SK-N-SH (cell line): ENCODE data around the gene SNX11. TPM values are rescaled to one million over a fixed set of nuclear protein-coding genes. Genes with fewer than 3 reads are reported as not detected.

ENCODE experiments used
- CTCF ChIA-PET: fragments of 300-600, 350-600 bp; formaldehyde crosslinking; extraction: SDS; loops from one replicate; lab custom pipeline; 2021; lab: Yijun Ruan, JAX
- POLR2A ChIA-PET: fragments of 350-600 bp; sonication (Branson Sonifier 250); formaldehyde crosslinking; extraction: SDS; loops from one replicate; lab custom pipeline; 2020; ENCODE audit warnings: antibody characterized with exemption, inconsistent platforms; lab: Yijun Ruan, JAX
- DNase-seq: peaks from one replicate; pipeline ENCODE4 v3.0.0; 2012
- H2AFZ ChIP-seq: fragments of 200-600 bp; sonication (generic); 2 replicates; pipeline ENCODE4 v1.8.1; 2016; ENCODE audit warnings: antibody characterized with exemption, mild to moderate bottlenecking, low read depth
- H3F3A ChIP-seq: fragments of 200-600 bp; sonication (generic); replicated peaks from 2 replicates; pipeline ENCODE3; 2016; ENCODE audit warnings: antibody characterized with exemption, mild to moderate bottlenecking; ENCODE audit not compliant: insufficient read depth
- H3K27ac ChIP-seq, 2 experiments: fragments of 200-500 bp in 1 of 2; fragments of 200-600 bp in 1 of 2; sonication (Bioruptor generic) in 1 of 2; sonication (generic), shearing (Covaris generic) in 1 of 2; 2 replicates each; pipeline versions ENCODE4 v1.5.1 to v1.6.1; 2014 to 2016; ENCODE audit warnings: low read depth in 2 of 2, inconsistent platforms in 1 of 2, low read length in 1 of 2, mild to moderate bottlenecking in 1 of 2, mixed read lengths in 1 of 2
- H3K27me3 ChIP-seq: fragments of 200-600 bp; sonication (generic), shearing (Covaris generic); 2 replicates; pipeline ENCODE4 v1.6.1; 2016; ENCODE audit warnings: mixed run types; ENCODE audit not compliant: insufficient read depth
- H3K36me3 ChIP-seq, 2 experiments: fragments of 200-500 bp in 1 of 2; fragments of 200-600 bp in 1 of 2; sonication (Bioruptor generic) in 1 of 2; sonication (generic) in 1 of 2; replicated peaks in 1 of 2; 2 replicates each; pipeline versions ENCODE3 to v1.5.1; 2014 to 2016; ENCODE audit warnings: low read length in 1 of 2, mild to moderate bottlenecking in 1 of 2; ENCODE audit not compliant: insufficient read depth in 2 of 2, control insufficient read depth in 1 of 2
- H3K4me1 ChIP-seq, 2 experiments: fragments of 200-500 bp in 1 of 2; fragments of 200-600 bp in 1 of 2; sonication (Bioruptor generic) in 1 of 2; sonication (generic), shearing (Covaris generic) in 1 of 2; 2 replicates each; pipeline versions ENCODE4 v1.5.1 to v1.6.1; 2014 to 2016; ENCODE audit warnings: low read depth in 1 of 2, low read length in 1 of 2, mixed run types in 1 of 2; ENCODE audit not compliant: insufficient read depth in 2 of 2, control insufficient read depth in 1 of 2
- H3K4me2 ChIP-seq: fragments of 200-600 bp; sonication (generic), shearing (Covaris generic); 2 replicates; pipeline ENCODE4 v1.6.1; 2017; ENCODE audit warnings: mixed run types
- H3K4me3 ChIP-seq, 2 experiments: fragments of 200-500 bp in 1 of 2; fragments of 200-600 bp in 1 of 2; sonication (Bioruptor generic) in 1 of 2; sonication (generic), shearing (Covaris generic) in 1 of 2; 2 replicates each; pipeline versions ENCODE4 v1.5.1 to v1.8.1; 2014 to 2016; ENCODE audit warnings: low read depth in 2 of 2, inconsistent platforms in 1 of 2, low read length in 1 of 2, mild to moderate bottlenecking in 1 of 2, mixed read lengths in 1 of 2, moderate library complexity in 1 of 2
- H3K79me2 ChIP-seq: fragments of 200-600 bp; sonication (generic); 2 replicates; pipeline ENCODE4 v1.8.1; 2017; ENCODE audit warnings: mild to moderate bottlenecking; ENCODE audit not compliant: insufficient read depth
- H3K9ac ChIP-seq: fragments of 200-600 bp; sonication (generic); 2 replicates; pipeline ENCODE4 v1.6.1; 2017; ENCODE audit warnings: mixed run types
- H3K9me2 ChIP-seq: fragments of 200-600 bp; sonication (generic); 2 replicates; pipeline ENCODE4 v1.6.1; 2017; ENCODE audit warnings: mixed run types
- H3K9me3 ChIP-seq: fragments of 200-600 bp; sonication (generic); 2 replicates; pipeline ENCODE4 v1.6.1; 2017; ENCODE audit warnings: mixed run types, mild to moderate bottlenecking, moderate library complexity
- H4K20me1 ChIP-seq: fragments of 200-600 bp; sonication (generic); 2 replicates; pipeline ENCODE4 v1.6.1; 2017; ENCODE audit warnings: mild to moderate bottlenecking, mixed run types; ENCODE audit not compliant: insufficient read depth
- CHD2 ChIP-seq: fragments of 150-350 bp; IDR thresholded peaks from 2 replicates; pipeline ENCODE4 v1.6.1; 2018; ENCODE audit warnings: low read length; ENCODE audit not compliant: partially characterized antibody
- CTCF ChIP-seq: fragments of 200-600 bp; sonication (generic); IDR thresholded peaks from 2 replicates; pipeline ENCODE4 v1.6.1; 2017; ENCODE audit warnings: antibody characterized with exemption, mild to moderate bottlenecking, moderate library complexity
- EP300 ChIP-seq, 2 experiments: IDR thresholded peaks; 2 replicates each; pipeline versions ENCODE4 v1.4.0 to v1.6.1; 2012; ENCODE audit warnings: borderline replicate concordance in 1 of 2, low read depth in 1 of 2, low read length in 1 of 2
- NRF1 ChIP-seq: IDR thresholded peaks from 2 replicates; pipeline ENCODE4 v1.6.1; 2012; ENCODE audit warnings: low read depth, mild to moderate bottlenecking, low read length
- POLR2AphosphoS5 ChIP-seq: IDR thresholded peaks from 2 replicates; pipeline ENCODE4 v1.6.1; 2012; ENCODE audit warnings: low read depth, low read length
- USF2 ChIP-seq: fragments of 150-350 bp; IDR thresholded peaks from 2 replicates; pipeline ENCODE4 v1.6.1; 2017; ENCODE audit warnings: antibody characterized with exemption, low read length, low read depth, borderline replicate concordance
- YY1 ChIP-seq: IDR thresholded peaks from 2 replicates; pipeline ENCODE4 v1.4.0; 2012; ENCODE audit warnings: low read depth, mild to moderate bottlenecking
- WGBS: methylation state at CpG from one replicate; pipeline ENCODE4 v1.1.6; 2017; ENCODE audit warnings: low lambda C conversion rate; 5-methylcytosine and 5-hydroxymethylcytosine counted together
- polyA plus RNA-seq, 3 experiments: library from polyadenylated mRNA; depleted of rRNA; stranded (reverse); fragments of >200 nt; gene quantifications; 2 replicates each; pipeline ENCODE4 v1.2.3, GENCODE V29; 2012
- TF ChIP-seq, protein P1 (sequence below): IDR thresholded peaks from 2 replicates; pipeline ENCODE4 v1.6.1; 2012; ENCODE audit warnings: mild to moderate bottlenecking, low read depth, low read length, moderate library complexity
- TF ChIP-seq, protein P2 (sequence below): IDR thresholded peaks from 2 replicates; pipeline ENCODE4; 2012

The SNX11 gene
- polyA plus RNA-seq, 1 of the 3 experiments (the other 2 are of a cell fraction): 19.0 TPM

DNA sequence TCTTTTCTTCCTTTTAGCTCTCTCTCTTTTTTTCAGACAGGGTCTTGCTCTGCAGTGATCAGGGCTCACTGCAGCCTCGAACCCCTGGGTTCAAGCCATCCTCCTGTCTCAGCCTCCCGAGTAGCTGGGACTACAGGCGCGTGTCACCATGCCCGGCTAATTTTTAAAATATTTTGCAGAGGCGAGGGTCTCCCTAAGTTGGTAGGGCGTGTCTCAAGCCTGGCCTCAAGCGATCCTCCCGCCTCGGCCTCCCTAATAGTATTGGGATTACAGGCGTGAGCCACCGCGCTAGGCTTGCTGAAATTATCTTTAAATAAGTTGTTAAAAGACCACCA, 797 bp upstream of the SNX11 start:
- Histone ChIP-seq H3K4me3 (peak overlapping the region; percentile 70 to 89), H2AFZ (peak overlapping the region; percentile 97), H3K27ac (peak overlapping the region; percentile 76 to 92; a peak in 3 of 4 replicates), H3K9ac (peak overlapping the region; percentile 79), H3K4me1 (peaks cover 4 to 7% of the 10 kb centered on the region in 2 experiments; a peak in 3 of 4 replicates), H3K4me2 (peak overlapping the region; percentile 89), H3F3A (peaks cover 19% of the 10 kb centered on the region), H3K27me3 (no peaks in the 10 kb centered on the region), H3K9me3 (no peaks in the 10 kb centered on the region), H3K79me2 (peaks cover 42% of the 10 kb centered on the region), H4K20me1 (no peaks in the 10 kb centered on the region), H3K9me2 (no peaks in the 10 kb centered on the region), H3K36me3 (no peaks in the 10 kb centered on the region)
- POLR2A ChIA-PET: interaction anchor here (1.4 kb wide), 1 partner anchor 9 kb away, joined by 4 read pairs; no protein-coding TSS in a partner anchor
- no peak for DNase-seq
- TF ChIP-seq USF2: no peak
- TF ChIP-seq, protein P1, sequence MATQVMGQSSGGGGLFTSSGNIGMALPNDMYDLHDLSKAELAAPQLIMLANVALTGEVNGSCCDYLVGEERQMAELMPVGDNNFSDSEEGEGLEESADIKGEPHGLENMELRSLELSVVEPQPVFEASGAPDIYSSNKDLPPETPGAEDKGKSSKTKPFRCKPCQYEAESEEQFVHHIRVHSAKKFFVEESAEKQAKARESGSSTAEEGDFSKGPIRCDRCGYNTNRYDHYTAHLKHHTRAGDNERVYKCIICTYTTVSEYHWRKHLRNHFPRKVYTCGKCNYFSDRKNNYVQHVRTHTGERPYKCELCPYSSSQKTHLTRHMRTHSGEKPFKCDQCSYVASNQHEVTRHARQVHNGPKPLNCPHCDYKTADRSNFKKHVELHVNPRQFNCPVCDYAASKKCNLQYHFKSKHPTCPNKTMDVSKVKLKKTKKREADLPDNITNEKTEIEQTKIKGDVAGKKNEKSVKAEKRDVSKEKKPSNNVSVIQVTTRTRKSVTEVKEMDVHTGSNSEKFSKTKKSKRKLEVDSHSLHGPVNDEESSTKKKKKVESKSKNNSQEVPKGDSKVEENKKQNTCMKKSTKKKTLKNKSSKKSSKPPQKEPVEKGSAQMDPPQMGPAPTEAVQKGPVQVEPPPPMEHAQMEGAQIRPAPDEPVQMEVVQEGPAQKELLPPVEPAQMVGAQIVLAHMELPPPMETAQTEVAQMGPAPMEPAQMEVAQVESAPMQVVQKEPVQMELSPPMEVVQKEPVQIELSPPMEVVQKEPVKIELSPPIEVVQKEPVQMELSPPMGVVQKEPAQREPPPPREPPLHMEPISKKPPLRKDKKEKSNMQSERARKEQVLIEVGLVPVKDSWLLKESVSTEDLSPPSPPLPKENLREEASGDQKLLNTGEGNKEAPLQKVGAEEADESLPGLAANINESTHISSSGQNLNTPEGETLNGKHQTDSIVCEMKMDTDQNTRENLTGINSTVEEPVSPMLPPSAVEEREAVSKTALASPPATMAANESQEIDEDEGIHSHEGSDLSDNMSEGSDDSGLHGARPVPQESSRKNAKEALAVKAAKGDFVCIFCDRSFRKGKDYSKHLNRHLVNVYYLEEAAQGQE: no peak
- no peak for TF ChIP-seq EP300 (IDR thresholded peaks at IDR 0.05; ENCODE audit: borderline replicate concordance in 1 of 2, low read depth in 1 of 2, low read length in 1 of 2)
- TF ChIP-seq YY1: no peak
- TF ChIP-seq POLR2AphosphoS5: no peak
- TF ChIP-seq CHD2: no peak
- TF ChIP-seq CTCF: no peak
- TF ChIP-seq NRF1: no peak
- TF ChIP-seq, protein P2, sequence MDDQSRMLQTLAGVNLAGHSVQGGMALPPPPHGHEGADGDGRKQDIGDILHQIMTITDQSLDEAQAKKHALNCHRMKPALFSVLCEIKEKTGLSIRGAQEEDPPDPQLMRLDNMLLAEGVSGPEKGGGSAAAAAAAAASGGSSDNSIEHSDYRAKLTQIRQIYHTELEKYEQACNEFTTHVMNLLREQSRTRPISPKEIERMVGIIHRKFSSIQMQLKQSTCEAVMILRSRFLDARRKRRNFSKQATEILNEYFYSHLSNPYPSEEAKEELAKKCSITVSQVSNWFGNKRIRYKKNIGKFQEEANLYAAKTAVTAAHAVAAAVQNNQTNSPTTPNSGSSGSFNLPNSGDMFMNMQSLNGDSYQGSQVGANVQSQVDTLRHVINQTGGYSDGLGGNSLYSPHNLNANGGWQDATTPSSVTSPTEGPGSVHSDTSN: no peak
- CTCF ChIA-PET: interaction anchor here (0.8 to 6.7 kb wide), 11 partner anchors 8 to 89 kb away, joined by 3 to 46 read pairs (median 5); partner anchors contain the start of gene COPZ2
- 39% methylated on average over 13 of the region's 13 CpGs for WGBS
